AG09309 (cell line): ENCODE data around the gene HERC4.
"Not testable (repeated sequence)": the region's sequence is repeated elsewhere in the genome, so short reads cannot be mapped to it uniquely, and the experiment has no call there.

Experiments
- DNase-seq: peaks from one replicate; pipeline ENCODE4 v3.0.0-alpha.2; 2010; ENCODE audit warnings: low read depth
- H3K4me3 ChIP-seq: 2 replicates; pipeline ENCODE4 v1.5.1; 2011; ENCODE audit warnings: mild to moderate bottlenecking, low read depth, low read length, moderate library complexity; ENCODE audit not compliant: control insufficient read depth
- TF ChIP-seq, protein P1 (sequence below): IDR thresholded peaks from 2 replicates; pipeline ENCODE4 v1.5.1; 2011; ENCODE audit warnings: mild to moderate bottlenecking, low read depth, low read length, inconsistent platforms; ENCODE audit not compliant: insufficient read depth, control insufficient read depth; ENCODE audit errors: missing control alignments

Gene HERC4

DNA sequence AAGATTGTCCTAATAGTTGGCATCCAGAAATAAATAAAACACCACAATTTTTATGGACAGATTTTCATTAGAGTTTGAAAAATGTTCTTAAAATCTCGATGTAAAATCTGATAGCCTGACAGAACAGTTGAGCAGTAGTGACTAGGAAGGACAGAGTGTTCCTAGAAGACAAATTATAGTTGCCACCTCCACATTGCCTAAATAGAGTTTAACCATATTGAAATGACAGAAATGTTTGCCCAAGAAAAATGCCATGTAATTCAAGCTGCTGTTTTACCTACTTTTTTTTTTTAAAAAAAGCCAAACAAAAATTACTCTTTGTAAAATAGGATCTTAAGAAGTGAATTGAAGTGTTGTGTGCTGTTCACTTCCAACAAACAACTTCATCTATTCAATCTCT lies 8.9 kb upstream of the HERC4 start:
- TF ChIP-seq, protein P1, sequence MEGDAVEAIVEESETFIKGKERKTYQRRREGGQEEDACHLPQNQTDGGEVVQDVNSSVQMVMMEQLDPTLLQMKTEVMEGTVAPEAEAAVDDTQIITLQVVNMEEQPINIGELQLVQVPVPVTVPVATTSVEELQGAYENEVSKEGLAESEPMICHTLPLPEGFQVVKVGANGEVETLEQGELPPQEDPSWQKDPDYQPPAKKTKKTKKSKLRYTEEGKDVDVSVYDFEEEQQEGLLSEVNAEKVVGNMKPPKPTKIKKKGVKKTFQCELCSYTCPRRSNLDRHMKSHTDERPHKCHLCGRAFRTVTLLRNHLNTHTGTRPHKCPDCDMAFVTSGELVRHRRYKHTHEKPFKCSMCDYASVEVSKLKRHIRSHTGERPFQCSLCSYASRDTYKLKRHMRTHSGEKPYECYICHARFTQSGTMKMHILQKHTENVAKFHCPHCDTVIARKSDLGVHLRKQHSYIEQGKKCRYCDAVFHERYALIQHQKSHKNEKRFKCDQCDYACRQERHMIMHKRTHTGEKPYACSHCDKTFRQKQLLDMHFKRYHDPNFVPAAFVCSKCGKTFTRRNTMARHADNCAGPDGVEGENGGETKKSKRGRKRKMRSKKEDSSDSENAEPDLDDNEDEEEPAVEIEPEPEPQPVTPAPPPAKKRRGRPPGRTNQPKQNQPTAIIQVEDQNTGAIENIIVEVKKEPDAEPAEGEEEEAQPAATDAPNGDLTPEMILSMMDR = no peak
- DNase-seq = no peak
- no peak overlapping the region for H3K4me3 ChIP-seq

DNA sequence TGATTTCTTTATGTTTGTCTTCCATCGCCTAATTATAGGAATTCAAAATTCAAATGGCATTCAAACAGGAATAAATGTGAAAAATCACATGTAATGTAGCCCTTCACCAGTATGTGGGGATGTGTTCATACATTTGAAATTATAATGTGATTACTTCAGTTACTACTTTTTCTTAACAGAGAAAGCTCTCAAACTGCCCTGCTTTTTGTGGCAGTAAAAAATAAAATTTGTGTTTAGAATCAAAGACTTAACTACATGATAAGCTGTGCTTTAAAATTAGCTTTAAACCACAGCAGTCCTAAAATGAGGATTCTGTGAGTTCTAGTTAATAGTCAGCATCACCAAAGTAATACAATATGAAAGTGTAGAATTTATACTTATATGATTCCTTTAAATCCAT lies 7.8 kb upstream of the HERC4 start:
- no peak overlapping the region for H3K4me3 ChIP-seq
- TF ChIP-seq, protein P1 = peak; percentile 43
- DNase-seq = no peak

DNA sequence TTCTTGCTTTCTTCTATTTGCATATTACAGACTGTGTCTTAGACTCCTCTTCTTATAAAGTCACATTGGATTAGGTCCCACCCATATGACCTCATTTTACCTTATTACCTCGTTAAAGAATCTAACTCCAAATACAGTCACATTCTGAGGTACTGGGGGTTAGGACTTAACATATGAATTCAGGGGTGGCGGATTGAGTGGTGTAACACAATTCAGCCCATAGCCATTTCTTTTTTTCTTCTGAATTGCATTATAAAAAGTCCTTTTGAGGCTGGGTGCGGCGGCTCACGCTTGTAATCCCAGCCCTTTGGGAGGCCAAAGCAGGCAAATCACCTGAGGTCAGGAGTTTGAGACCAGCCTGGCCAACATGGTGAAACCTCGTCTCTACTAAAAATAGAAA lies 6.8 kb upstream of the HERC4 start:
- no peak for DNase-seq
- TF ChIP-seq, protein P1 = no peak
- H3K4me3 ChIP-seq = no peak overlapping the region

DNA sequence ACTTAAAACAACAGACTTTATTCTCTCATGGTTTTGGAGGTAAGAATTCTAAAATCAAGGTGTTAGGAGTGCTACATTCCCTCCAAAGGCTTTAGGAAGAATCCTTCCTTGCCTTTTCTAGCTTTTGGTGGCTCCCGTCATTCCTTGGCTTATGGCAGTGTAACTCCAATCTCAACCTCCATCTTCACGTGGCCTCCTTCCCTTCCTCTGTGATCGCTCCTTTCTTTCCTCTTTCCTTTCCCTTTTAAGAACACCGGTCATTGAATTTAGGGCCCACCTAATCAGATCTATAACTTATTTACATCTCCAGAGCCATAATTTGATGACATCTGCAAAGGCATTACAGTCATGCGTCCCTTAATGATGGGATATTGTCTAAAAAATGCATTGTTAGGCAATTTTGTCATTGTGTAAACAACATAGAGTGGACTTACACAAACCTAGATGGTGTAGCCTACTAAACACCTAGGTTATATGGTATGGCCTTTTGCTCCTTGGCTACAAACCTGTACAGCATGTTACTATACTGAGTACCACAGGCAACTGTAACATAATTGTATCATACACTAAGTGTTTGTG lies 5.9 kb upstream of the HERC4 start:
- H3K4me3 ChIP-seq = no peak overlapping the region
- no peak for DNase-seq
- TF ChIP-seq, protein P1 = no peak

DNA sequence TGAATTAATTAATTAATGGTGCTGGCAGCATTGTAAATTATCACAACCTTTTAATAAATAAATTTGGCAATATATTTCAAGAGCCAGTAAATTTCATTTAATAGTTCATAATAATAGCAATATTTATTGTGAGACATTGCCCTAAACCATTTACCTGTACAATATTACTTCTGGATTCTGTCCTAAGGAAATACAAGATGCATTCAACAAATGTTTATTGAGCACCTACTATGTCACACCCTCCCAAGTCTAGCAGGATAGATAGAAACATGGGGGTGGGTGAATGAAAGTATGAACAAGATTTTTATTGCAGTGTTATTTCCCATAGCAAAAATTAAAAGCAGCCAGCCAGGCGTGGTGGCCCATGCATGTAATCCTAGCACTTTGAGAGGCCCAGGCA lies 4.4 kb upstream of the HERC4 start:
- no peak overlapping the region for H3K4me3 ChIP-seq
- no peak for DNase-seq
- TF ChIP-seq, protein P1 = no peak

DNA sequence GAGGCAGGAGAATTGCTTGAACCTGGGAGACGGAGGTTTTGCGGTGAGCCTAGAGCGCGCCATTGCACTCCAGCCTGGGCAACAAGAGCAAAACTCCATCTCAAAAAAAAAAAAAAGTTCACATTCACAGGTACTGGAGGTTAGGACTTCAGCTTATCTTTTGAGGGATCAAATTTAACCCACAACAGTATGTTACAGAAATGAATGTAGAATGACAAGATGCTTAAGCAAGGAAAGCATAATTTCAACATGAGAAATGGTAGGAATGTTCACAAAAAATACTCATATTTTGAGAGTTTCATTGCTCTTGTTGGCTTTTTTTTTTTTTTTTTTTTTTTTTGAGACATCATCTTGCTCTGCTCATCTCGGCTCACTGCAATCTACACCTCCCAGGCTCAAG lies 1.9 kb upstream of the HERC4 start:
- TF ChIP-seq, protein P1 = no peak
- no peak for DNase-seq
- no peak overlapping the region for H3K4me3 ChIP-seq

DNA sequence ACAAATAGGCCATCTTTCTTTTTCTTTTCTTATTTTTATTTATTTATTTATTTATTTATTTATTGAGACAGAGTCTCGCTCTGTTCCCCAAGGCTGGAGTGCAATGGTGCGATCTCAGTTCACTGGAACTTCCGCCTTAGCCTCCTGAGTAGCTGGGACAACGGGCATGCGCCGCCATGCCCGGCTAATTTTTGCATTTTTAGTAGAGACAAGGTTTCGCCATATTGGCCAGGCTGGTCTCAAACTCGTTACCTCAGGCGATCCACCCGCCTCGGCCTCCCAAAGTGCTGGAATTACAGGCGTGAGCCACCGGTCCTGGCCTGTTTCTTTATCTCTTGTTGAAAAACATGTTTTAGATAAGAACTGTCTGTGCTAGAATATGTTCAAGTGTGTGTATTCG lies 998 bp upstream of the HERC4 start:
- not testable (repeated sequence) for DNase-seq, H3K4me3 ChIP-seq
